H7 (cell line): ENCODE results near the gene CNTNAP2. TPM values are rescaled to one million over a fixed set of nuclear protein-coding genes. Genes with fewer than 3 reads are reported as not detected.

Experiments
- DNase-seq: peaks from one replicate; pipeline ENCODE4 v3.0.0; 2012
- H3K27me3 ChIP-seq: 2 replicates; pipeline ENCODE4 v1.6.0; 2011; ENCODE audit warnings: mild to moderate bottlenecking, low read length; ENCODE audit not compliant: control insufficient read depth, insufficient read depth
- H3K36me3 ChIP-seq: replicated peaks from 2 replicates; pipeline ENCODE4 v1.5.1; 2011; ENCODE audit warnings: low read length; ENCODE audit not compliant: control insufficient read depth, insufficient read depth
- H3K4me3 ChIP-seq: 2 replicates; pipeline ENCODE4 v1.5.1; 2011; ENCODE audit warnings: low read depth, mild to moderate bottlenecking, control low read depth, low read length, moderate library complexity; ENCODE audit not compliant: insufficient read depth
- total RNA-seq: library from RNA; depleted of rRNA; stranded (reverse); fragments of >200 nt; shearing (Covaris generic); gene quantifications from 2 replicates; pipeline ENCODE4 v1.2.3, GENCODE V29; 2014

Gene CNTNAP2
- total RNA-seq, 1 experiment from 2014 or later: 109 TPM

- H3K36me3 ChIP-seq: no peaks in the 10 kb centered on the region
- no peak overlapping the region for H3K4me3 ChIP-seq
- no peaks in the 10 kb centered on the region for H3K27me3 ChIP-seq
- peak; percentile 36 for DNase-seq
Measured at GRCh38 chr7:146565872-146566271, 449.3 kb downstream of the CNTNAP2 start.

- Histone ChIP-seq H3K4me3 (no peak overlapping the region), H3K27me3 (no peaks in the 10 kb centered on the region), H3K36me3 (no peaks in the 10 kb centered on the region)
- no peak for DNase-seq
Measured at GRCh38 chr7:146575903-146576302, 459.3 kb downstream of the CNTNAP2 start.

- no peak for DNase-seq
- Histone ChIP-seq H3K36me3 (no peaks in the 10 kb centered on the region), H3K4me3 (no peak overlapping the region), H3K27me3 (no peaks in the 10 kb centered on the region)
Measured at GRCh38 chr7:146591976-146592375, 475.4 kb downstream of the CNTNAP2 start.

- Histone ChIP-seq H3K27me3 (no peaks in the 10 kb centered on the region), H3K4me3 (no peak overlapping the region), H3K36me3 (no peaks in the 10 kb centered on the region)
- no peak for DNase-seq
Measured at GRCh38 chr7:146606628-146607027, 490.0 kb downstream of the CNTNAP2 start.

GRCh38 chr7:146619641-146620040 is 503.0 kb downstream of the CNTNAP2 start:
- DNase-seq: no peak

GRCh38 chr7:146626912-146627311 is 510.3 kb downstream of the CNTNAP2 start:
- no peak for DNase-seq
- Histone ChIP-seq H3K4me3 (no peak overlapping the region), H3K36me3 (no peaks in the 10 kb centered on the region), H3K27me3 (no peaks in the 10 kb centered on the region)

More at GRCh38 chr7:146619641-146620040, 503.0 kb downstream of the CNTNAP2 start:
- no peaks in the 10 kb centered on the region for H3K27me3 ChIP-seq
- H3K4me3 ChIP-seq: no peak overlapping the region
- H3K36me3 ChIP-seq: no peaks in the 10 kb centered on the region

- H3K27me3 ChIP-seq: no peaks in the 10 kb centered on the region
- no peaks in the 10 kb centered on the region for H3K36me3 ChIP-seq
- H3K4me3 ChIP-seq: no peak overlapping the region
- DNase-seq: no peak
Measured at GRCh38 chr7:146635205-146636032, 518.8 kb downstream of the CNTNAP2 start.

GRCh38 chr7:146636033-146636356 is 519.4 kb downstream of the CNTNAP2 start:
- Histone ChIP-seq H3K36me3 (no peaks in the 10 kb centered on the region), H3K27me3 (no peaks in the 10 kb centered on the region), H3K4me3 (no peak overlapping the region)
- DNase-seq: no peak

GRCh38 chr7:146636581-146636980 is 520.0 kb downstream of the CNTNAP2 start:
- Histone ChIP-seq H3K27me3 (no peaks in the 10 kb centered on the region), H3K4me3 (no peak overlapping the region), H3K36me3 (no peaks in the 10 kb centered on the region)
- DNase-seq: no peak

GRCh38 chr7:146639291-146639690 is 522.7 kb downstream of the CNTNAP2 start:
- Histone ChIP-seq H3K4me3 (no peak overlapping the region), H3K36me3 (no peaks in the 10 kb centered on the region), H3K27me3 (no peaks in the 10 kb centered on the region)
- no peak for DNase-seq

GRCh38 chr7:146641491-146641890 is 524.9 kb downstream of the CNTNAP2 start:
- Histone ChIP-seq H3K4me3 (no peak overlapping the region), H3K27me3 (no peaks in the 10 kb centered on the region), H3K36me3 (no peaks in the 10 kb centered on the region)
- DNase-seq: no peak

- Histone ChIP-seq H3K4me3 (no peak overlapping the region), H3K27me3 (no peaks in the 10 kb centered on the region), H3K36me3 (no peaks in the 10 kb centered on the region)
- no peak for DNase-seq
Measured at GRCh38 chr7:146645383-146645976, 528.9 kb downstream of the CNTNAP2 start.

GRCh38 chr7:146647445-146647844 is 530.8 kb downstream of the CNTNAP2 start:
- Histone ChIP-seq H3K36me3 (no peaks in the 10 kb centered on the region), H3K27me3 (no peaks in the 10 kb centered on the region), H3K4me3 (no peak overlapping the region)
- DNase-seq: no peak

GRCh38 chr7:146652176-146652575 is 535.6 kb downstream of the CNTNAP2 start:
- H3K36me3 ChIP-seq: no peaks in the 10 kb centered on the region
- H3K4me3 ChIP-seq: no peak overlapping the region
- H3K27me3 ChIP-seq: no peaks in the 10 kb centered on the region
- no peak for DNase-seq

- Histone ChIP-seq H3K27me3 (no peaks in the 10 kb centered on the region), H3K36me3 (no peaks in the 10 kb centered on the region), H3K4me3 (no peak overlapping the region)
- DNase-seq: no peak
Measured at GRCh38 chr7:146654048-146654447, 537.4 kb downstream of the CNTNAP2 start.
